HFFc6 (cell line): Measurements from ENCODE around the gene ENOSF1. TPM values are rescaled to one million over a fixed set of nuclear protein-coding genes. Genes with fewer than 3 reads are reported as not detected.

Source experiments
- DNase-seq: peaks from one replicate; pipeline ENCODE4 v3.0.0-alpha.2; 2018
- H3K27ac Mint-ChIP-seq: 2 replicates; pipeline ENCODE4 v1.8.0; 2020; ENCODE audit warnings: mild to moderate bottlenecking, mixed read lengths
- H3K27me3 Mint-ChIP-seq: 2 replicates; pipeline ENCODE4 v1.8.0; 2021; ENCODE audit warnings: mild to moderate bottlenecking, moderate library complexity, mixed read lengths; ENCODE audit not compliant: insufficient read depth
- H3K36me3 Mint-ChIP-seq: 2 replicates; pipeline ENCODE4 v1.8.0; 2021; ENCODE audit warnings: low read depth, mixed read lengths
- H3K4me1 Mint-ChIP-seq: 2 replicates; pipeline ENCODE4 v1.8.0; 2020; ENCODE audit warnings: low read depth, mixed read lengths
- H3K4me3 Mint-ChIP-seq: 2 replicates; pipeline ENCODE4 v1.8.0; 2020; ENCODE audit warnings: mild to moderate bottlenecking, moderate library complexity, mixed read lengths
- H3K9me3 Mint-ChIP-seq: 2 replicates; pipeline ENCODE4 v1.8.0; 2020; ENCODE audit warnings: mild to moderate bottlenecking, mixed read lengths
- total RNA-seq, 6 experiments: library from RNA; stranded (reverse); fragmentation: NEBNext Ultra II Directional; extraction: Animal tissue kit (Norgen Biotek cat#: 25700); gene quantifications; 2 replicates in 1 of 6; 3 replicates in 5 of 6; pipeline ENCODE4 v1.2.3, GENCODE V29; 2021
- TF ChIP-seq, protein P1 (sequence below): fragments of 200-600 bp; sonication (generic); IDR thresholded peaks from 2 replicates; pipeline ENCODE4 v1.5.0; 2021; ENCODE audit warnings: antibody characterized with exemption, mild to moderate bottlenecking

The ENOSF1 gene
- total RNA-seq, 6 experiments from 2014 or later = 8.3 to 15.7 (median 12.4) TPM

GRCh38 chr18:708096-708495 is 4.3 kb downstream of the ENOSF1 start:
- Mint-ChIP-seq H3K9me3 (no peaks in the 10 kb centered on the region), H3K4me1 (peaks cover 40% of the 10 kb centered on the region), H3K4me3 (no peak overlapping the region), H3K27ac (no peak overlapping the region), H3K36me3 (peaks cover 31% of the 10 kb centered on the region), H3K27me3 (no peaks in the 10 kb centered on the region; the same call in 1 of the 2 replicates)
- no peak for DNase-seq
- TF ChIP-seq, protein P1, sequence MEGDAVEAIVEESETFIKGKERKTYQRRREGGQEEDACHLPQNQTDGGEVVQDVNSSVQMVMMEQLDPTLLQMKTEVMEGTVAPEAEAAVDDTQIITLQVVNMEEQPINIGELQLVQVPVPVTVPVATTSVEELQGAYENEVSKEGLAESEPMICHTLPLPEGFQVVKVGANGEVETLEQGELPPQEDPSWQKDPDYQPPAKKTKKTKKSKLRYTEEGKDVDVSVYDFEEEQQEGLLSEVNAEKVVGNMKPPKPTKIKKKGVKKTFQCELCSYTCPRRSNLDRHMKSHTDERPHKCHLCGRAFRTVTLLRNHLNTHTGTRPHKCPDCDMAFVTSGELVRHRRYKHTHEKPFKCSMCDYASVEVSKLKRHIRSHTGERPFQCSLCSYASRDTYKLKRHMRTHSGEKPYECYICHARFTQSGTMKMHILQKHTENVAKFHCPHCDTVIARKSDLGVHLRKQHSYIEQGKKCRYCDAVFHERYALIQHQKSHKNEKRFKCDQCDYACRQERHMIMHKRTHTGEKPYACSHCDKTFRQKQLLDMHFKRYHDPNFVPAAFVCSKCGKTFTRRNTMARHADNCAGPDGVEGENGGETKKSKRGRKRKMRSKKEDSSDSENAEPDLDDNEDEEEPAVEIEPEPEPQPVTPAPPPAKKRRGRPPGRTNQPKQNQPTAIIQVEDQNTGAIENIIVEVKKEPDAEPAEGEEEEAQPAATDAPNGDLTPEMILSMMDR = no peak

GRCh38 chr18:706405-706804 is 6.0 kb downstream of the ENOSF1 start:
- no peaks in the 10 kb centered on the region for H3K9me3 Mint-ChIP-seq
- TF ChIP-seq, protein P1 = no peak
- no peak for DNase-seq
- peaks cover 31% of the 10 kb centered on the region for H3K36me3 Mint-ChIP-seq
- H3K4me3 Mint-ChIP-seq = no peak overlapping the region
- H3K4me1 Mint-ChIP-seq = peaks cover 44% of the 10 kb centered on the region
- H3K27me3 Mint-ChIP-seq = no peaks in the 10 kb centered on the region; the same call in 1 of the 2 replicates
- no peak overlapping the region for H3K27ac Mint-ChIP-seq

DNA sequence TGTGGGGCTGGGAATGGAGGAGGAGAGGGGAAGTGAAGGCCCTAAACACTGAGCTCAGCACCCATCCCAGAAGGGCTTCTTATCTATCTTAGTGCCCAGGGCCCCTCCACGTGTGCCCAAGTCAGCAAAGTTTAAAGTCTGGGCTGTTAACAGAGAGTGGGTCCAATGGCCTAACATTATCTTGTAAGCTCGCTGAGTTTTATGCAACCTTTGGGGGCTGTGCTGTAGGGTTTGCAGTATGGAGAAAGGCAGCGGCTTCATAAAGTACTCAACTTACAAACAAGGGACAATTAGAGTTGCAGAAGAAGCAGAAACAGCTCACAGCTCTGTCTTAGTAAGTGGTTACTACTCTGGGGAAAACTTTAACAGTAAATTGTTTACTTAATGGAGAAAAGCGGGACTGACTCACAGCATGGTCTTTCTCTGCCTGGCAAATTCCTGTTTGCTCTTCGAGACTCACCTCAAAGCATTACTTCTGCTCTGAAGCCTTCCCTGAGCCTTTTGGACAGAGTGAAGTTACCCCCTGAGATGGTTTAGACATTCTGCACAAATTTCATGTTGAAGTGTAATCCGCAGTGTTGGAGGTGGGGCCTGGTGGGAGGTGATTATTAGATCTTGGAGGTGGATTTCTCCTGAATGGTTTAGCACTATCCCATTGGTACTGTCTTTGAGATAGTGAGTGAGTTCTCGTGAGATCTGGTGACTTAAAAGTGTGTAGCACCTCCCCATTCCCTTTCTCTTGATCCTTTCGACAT is 9.0 kb downstream of the ENOSF1 start:
- H3K36me3 Mint-ChIP-seq = peaks cover 22% of the 10 kb centered on the region
- no peaks in the 10 kb centered on the region for H3K27me3 Mint-ChIP-seq
- peak overlapping the region; percentile 93 for H3K27ac Mint-ChIP-seq
- DNase-seq = peak; percentile 74
- no peaks in the 10 kb centered on the region for H3K9me3 Mint-ChIP-seq
- TF ChIP-seq, protein P1 = no peak
- peak overlapping the region; percentile 66 for H3K4me3 Mint-ChIP-seq
- H3K4me1 Mint-ChIP-seq = peaks cover 21% of the 10 kb centered on the region

GRCh38 chr18:697800-698199 is 14.6 kb downstream of the ENOSF1 start:
- H3K27ac Mint-ChIP-seq = no peak overlapping the region
- H3K27me3 Mint-ChIP-seq = no peaks in the 10 kb centered on the region
- no peak overlapping the region for H3K4me3 Mint-ChIP-seq
- H3K4me1 Mint-ChIP-seq = peaks cover 4% of the 10 kb centered on the region
- peaks cover 6% of the 10 kb centered on the region; the same call in 1 of the 2 replicates for H3K36me3 Mint-ChIP-seq
- H3K9me3 Mint-ChIP-seq = no peaks in the 10 kb centered on the region
- DNase-seq = no peak
- TF ChIP-seq, protein P1 = no peak

- Mint-ChIP-seq H3K4me1 (no peaks in the 10 kb centered on the region), H3K36me3 (peaks cover 6% of the 10 kb centered on the region; the same call in 1 of the 2 replicates), H3K4me3 (no peak overlapping the region), H3K27ac (no peak overlapping the region), H3K9me3 (no peaks in the 10 kb centered on the region), H3K27me3 (no peaks in the 10 kb centered on the region)
- TF ChIP-seq, protein P1 = no peak
- DNase-seq = no peak
These were observed 15.4 kb downstream of the ENOSF1 start for GRCh38 chr18:697012-697411.
